Esophagus muscularis mucosa (tissue), 3 donors: ENCODE data around the gene INPP5B.

Experiments used
- CTCF ChIP-seq, 3 experiments: fragments of 200-600 bp in 2 of 3; fragments of 450-650 bp in 1 of 3; sonication (generic) in 2 of 3; IDR thresholded peaks; one replicate each; pipeline ENCODE4 v1.5.1; 2017 to 2019; ENCODE audit warnings: antibody characterized with exemption in 3 of 3, mild to moderate bottlenecking in 2 of 3, moderate library complexity in 1 of 3
- EP300 ChIP-seq: sonication (generic); formaldehyde crosslinking; IDR thresholded peaks from one replicate; pipeline ENCODE4 v1.6.1; 2017; ENCODE audit warnings: antibody characterized with exemption

GRCh38 chr1:37978541-37978940 is 31.7 kb upstream of the INPP5B start:
- TF ChIP-seq CTCF (IDR thresholded peaks at IDR 0.05) (no peak), EP300 (no peak)
